HG02885 (cell line): ENCODE results near the gene BTBD10.
A peak's percentile ranks its signal among the peaks of the same experiment; 100 is the strongest.

ENCODE experiments used
- ATAC-seq: cut with Tn5 transposase; IDR thresholded peaks from one replicate; pipeline ENCODE4 v1.9.1; 2021; ENCODE audit warnings: mild to moderate bottlenecking; ENCODE audit not compliant: unreplicated experiment, poor library complexity

Gene BTBD10

GRCh38 chr11:13462901-13463778, at the start of gene BTBD10:
Gene BTBD10, minus strand, starts transcription at chr11:13463222. Its CDS starts 18,098 bp downstream, at chr11:13445124.
- ATAC-seq, result peak; percentile 96

DNA sequence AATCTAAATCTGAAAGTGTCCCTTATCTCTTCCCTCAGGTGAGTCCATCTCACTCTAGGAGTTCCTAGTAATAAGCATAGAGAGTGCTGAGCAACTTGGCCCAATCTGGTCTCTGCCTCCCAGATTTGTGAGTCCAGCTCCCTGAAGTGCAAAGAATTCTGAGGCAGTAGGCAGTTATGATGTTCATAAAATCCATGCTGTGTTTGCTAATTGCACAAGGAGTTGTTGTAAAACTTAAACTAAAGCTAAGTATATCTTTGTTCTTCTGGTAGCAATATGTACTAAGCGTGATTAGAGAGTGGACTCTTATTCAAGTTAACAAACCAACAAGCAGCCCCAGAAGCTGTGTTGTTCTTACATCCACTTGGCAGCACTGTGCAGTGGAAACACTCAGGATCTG, 40.4 kb upstream of the BTBD10 start:
- no peak for ATAC-seq

DNA sequence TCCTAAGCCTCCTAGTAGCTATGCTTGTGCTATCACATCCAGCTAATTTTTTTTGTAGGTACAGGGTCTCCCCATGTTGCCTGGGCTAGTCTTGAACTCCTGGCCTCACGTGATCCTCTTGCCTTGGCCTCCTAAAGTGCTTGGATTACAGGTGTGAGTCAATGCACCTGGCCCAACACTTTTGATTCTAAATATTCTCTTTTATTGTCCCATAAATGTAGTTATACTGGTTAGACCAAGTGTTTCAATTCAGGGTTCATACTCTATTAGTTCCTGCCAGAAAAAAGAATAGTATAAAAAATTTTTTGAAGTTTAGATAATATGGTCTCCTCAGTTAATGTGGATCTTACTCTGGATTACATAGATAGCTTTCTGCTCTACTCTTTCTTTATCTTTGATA, 39.5 kb upstream of the BTBD10 start:
- no peak for ATAC-seq

GRCh38 chr11:13495929-13496328, 32.9 kb upstream of the BTBD10 start, which contains the start of gene PTH:
Gene PTH, minus strand, starts transcription at chr11:13495997. Its CDS starts 3,142 bp downstream, at chr11:13492855.
- ATAC-seq, result no peak

GRCh38 chr11:13494051-13494450, 31.0 kb upstream of the BTBD10 start:
- ATAC-seq, result no peak

DNA sequence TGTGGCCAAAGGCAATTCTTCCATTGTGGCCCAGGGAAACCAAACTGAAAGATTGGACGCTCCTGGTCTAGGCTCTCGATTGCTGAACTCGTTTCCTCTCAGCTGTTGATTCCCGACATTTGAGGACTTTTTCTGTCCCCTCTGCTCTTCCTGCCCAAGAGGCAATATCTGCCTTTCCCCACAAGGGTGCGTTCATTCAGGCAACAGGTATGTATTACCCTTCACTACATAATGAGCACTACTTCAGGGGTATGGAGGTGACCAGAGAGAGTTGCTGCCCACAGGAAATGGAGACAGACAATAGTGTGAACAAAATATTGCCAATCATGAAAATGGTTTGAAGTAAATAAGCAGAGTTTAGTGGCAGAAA, 24.6 kb upstream of the BTBD10 start:
- no peak for ATAC-seq

DNA sequence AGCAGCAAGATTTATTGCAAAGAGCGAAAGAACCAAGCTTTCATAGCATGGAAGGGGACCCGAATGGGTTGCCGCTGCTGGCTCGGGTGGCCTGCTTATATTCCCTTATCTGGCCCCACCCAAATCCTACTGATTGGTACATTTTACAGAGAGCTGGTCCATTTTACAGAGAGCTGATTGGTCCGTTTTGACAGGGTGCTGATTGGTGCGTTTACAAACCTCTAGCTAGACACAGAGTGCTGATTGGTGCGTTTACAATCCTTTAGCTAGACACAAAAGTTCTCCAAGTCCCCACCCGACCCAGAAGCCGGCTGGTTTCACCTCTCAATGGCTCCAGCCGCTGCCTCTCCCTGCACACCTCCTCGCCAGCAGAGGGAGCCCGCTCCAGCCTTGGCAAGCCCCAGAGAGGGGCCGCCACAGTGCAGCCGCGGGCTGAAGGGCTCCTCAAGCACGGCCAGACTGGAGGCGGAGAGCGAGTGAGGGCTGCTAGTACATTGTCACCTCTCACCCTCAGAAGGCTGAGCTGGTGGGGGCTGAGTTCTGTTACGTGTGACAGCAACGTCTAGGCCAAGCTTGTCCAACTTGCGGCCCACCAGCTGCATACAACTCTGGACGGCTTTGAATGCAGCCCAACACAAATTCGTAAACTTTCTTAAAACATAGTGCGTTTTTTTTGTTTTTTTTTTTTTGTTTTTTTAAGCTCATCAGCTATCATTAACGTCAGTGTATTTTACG, 24.1 kb upstream of the BTBD10 start:
- ATAC-seq, result peak; percentile 41

DNA sequence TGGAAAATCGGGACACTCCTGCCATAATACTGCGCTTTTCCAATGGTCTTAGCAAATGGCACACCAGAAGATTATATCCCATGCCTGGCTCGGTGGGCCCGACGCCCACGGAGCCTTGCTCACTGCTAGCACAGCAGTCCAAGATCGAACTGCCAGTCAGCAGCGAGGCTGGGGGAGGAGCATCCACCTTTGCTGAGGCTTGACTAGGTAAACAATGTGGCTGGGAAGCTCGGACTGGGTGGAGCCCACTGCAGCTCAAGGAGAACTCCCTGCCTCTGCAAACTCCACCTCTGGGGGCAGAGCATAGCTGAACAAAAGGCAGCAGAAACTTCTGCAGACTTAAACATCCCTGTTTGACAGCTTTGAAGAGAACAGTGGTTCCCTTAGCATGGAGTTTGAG, 17.2 kb upstream of the BTBD10 start:
- ATAC-seq, result no peak

DNA sequence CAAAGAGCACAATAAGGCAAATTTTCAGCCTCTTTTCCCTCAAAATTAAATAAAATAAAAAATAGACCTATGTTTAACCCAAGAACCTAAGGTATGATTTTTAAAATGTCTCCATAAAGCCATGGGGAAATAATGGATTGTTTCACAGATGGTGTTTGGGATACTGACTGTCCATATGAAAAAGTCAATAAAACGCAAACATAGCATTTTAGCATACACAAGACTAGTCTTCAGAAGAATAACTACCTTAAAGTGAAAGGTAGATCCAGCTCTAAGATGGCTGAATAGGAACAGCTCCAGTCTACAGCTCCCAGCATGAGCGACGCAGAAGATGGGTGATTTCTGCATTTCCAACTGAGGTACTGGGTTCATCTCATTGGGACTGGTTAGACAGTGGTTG, 16.7 kb upstream of the BTBD10 start:
- ATAC-seq, result no peak

DNA sequence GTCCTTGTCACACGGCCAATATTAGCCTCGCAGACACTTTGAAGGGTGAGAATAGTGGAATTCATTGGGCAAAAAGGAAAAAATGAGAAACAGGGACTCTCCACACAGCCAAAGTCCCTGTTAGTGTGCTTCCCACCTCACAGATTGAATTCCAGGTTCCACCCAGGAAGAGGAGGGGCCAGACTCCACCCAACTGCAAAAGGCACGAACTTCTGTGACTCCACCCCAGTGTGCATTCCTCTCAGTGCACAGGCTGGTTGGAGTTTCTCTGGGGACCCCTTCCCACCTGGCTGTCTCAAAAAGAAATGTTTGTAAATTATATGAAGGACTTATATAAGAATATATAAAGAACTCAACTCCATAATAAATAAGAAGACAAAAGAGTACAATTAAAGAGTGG, 12.1 kb upstream of the BTBD10 start:
- no peak for ATAC-seq

DNA sequence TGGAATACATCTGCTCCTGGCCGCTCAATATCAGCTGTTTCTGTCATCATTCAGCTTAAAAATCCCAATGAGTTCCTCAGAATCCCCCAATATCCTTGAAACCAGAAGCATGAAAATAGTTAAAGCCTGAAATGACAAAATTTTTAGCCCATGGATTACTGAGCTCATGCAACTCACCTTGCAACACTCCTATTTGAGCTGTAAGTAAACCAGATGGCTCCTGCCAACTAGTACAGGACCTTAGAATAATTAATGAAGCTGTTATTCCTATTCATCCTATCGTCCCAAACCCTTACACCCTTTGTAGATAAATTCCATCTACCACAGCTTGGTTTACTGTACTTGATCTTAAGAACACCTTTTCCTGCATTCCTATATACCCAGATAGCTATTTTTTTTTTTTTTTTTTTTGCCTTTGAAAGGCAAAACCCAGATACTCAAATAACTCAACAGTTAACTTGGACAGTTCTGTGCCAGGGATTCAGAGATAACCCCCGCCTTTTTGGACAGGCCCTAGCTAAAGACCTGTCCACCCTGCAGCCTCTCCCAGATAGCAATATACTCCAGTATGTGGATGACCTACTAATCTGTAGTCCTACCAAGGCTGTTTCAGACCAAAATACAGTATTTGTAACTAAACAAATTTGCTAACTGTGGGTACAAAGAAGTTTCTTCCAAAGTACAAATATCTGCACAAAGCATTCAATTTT, 10.1 kb upstream of the BTBD10 start:
- ATAC-seq, result no peak

DNA sequence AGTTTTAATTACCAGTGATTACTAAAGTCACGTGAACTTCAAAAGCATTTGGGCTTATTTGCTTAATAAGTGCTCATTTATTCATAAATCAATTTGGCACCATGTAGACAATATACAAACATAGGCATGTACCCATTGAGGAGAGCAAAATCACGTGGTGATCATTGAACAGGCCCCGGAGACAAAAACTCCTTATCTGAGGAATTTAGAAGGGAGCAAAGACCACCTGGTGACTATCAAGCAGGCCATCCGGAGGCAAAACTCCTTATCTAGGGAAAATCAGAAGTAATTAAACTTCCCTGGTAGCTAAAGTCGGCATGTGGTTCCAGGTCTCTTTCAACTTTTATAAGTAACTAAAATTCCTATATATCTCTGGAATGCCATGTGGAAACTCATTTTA, 5.7 kb upstream of the BTBD10 start:
- ATAC-seq, result no peak

DNA sequence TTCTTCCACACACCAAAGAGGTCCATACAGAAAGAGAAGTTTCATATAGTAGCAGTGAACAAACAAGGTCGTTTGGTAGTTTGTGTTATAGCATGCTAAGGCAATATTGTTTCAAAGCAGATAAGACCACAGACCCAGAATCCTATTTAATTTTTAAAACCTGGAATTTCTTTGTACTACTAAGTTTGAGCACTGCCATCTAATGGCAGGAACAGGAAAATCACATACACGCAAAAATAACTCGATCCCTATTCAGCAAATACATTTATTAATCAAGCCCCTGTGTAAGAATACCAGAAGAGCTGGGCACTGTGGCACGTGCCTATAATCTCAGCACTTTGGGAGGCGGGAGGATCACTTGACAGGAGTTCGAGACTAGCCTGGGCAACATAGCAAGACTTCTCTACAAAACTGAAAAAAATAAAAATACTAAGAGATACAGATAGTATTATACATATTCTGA, 2.9 kb upstream of the BTBD10 start:
- ATAC-seq, result no peak

DNA sequence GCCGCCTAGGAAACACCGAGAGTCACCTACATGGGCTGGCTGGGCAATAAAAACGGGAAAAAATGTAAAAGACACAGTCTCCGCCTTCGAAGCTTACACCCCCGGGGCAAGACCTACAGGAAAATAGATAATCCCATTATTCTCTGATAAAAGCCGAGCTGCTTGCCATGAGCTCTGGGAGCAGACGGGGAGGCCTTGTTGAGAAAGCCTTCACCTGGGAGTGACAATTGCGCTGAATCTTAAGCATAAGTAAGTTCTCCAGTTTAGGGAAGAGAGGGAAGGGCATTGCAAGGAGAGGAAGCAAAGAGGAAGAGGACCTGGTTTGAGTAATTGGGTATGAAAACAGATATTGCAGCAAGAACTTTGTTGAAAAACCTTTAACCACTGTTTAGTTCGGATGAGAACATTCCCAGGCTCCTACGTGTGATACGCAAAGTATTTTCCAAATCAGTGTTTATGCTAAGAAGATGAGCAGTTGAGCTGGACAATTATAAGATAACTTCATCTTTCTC, 813 bp upstream of the BTBD10 start:
- ATAC-seq, result no peak

GRCh38 chr11:13462311-13462900, 616 bp downstream of the BTBD10 start:
- peak; percentile 46 for ATAC-seq

DNA sequence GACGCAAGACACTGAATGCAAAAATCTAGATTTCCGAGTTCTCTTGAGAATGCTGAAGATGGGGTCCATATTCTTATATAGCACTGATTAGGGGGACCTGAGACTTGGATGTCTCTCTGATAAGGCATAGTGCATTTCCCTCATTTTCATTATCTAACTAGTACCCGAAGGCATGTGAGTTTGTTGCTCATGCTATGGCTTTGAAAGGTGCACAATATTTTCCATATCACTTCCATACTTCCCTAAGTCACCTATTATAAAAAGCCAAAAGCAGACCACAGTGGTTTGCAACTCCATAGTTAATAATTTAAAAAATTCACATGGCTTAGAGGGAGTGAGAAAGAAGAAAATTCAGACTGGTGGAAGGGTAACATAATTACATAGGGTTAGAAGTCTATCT, 1.7 kb downstream of the BTBD10 start:
- ATAC-seq, result no peak

- ATAC-seq, result no peak
These were observed 12.1 kb downstream of the BTBD10 start for GRCh38 chr11:13450832-13451397.

GRCh38 chr11:13449522-13449921, 13.5 kb downstream of the BTBD10 start:
- no peak for ATAC-seq

DNA sequence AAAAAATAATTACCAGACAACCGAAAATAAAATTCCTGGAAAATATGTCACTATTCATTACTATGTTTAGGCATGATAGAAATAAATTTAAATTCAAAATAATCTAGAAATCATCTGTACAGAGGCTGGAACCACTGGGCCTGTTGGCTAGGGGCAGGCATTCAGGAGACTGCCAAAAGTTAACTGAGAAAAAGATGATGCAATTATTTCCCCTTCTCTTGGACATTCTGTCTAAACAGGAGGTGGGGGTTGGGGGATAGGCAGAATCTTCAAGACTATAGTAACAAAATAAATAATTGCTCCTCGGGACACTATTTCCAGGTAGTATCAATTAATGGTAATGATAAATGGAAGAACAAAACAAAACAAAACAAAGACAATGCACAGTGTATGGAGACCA, 14.1 kb downstream of the BTBD10 start:
- no peak for ATAC-seq

DNA sequence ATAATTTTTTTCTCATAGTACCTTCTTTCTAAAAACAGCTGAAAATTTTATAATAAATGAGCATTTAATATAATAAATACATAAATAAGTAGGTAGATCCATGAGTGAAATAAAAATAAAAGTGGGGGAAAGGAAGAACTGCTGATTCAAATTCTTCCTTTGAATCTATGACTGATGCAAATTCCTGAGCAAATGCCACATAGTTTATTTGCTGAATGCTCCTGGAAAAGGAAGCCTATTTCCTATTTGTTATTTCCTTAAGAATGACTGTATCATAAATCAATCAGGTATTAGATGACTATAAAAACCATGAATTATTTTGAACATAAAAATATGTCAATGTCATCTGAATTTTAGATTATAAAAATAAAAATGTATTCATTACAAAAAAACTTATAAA, 16.6 kb downstream of the BTBD10 start:
- no peak for ATAC-seq
